Karpas-422 (cell line): ENCODE measurements around the gene ZNF84. TPM values are rescaled to one million over a fixed set of nuclear protein-coding genes. Genes with fewer than 3 reads are reported as not detected.

Experiments
- DNase-seq: peaks from one replicate; pipeline ENCODE4 v3.0.0-alpha.2; 2015
- H2AFZ ChIP-seq: fragments of 200-600 bp; sonication (generic); 2 replicates; pipeline ENCODE4 v1.6.1; 2014; ENCODE audit warnings: antibody characterized with exemption, low read length, mixed read lengths
- H3K27ac ChIP-seq: fragments of 200-600 bp; sonication (generic); 2 replicates; pipeline ENCODE4 v1.5.1; 2014; ENCODE audit warnings: mild to moderate bottlenecking, low read length, moderate library complexity
- H3K27me3 ChIP-seq: fragments of 200-600 bp; sonication (generic); 2 replicates; pipeline ENCODE4 v1.6.1; 2014; ENCODE audit warnings: low read length, mixed read lengths
- H3K36me3 ChIP-seq: fragments of 200-600 bp; sonication (generic); 2 replicates; pipeline ENCODE4 v1.6.1; 2014; ENCODE audit warnings: low read length, mixed read lengths; ENCODE audit not compliant: insufficient read depth
- H3K4me1 ChIP-seq: fragments of 200-600 bp; sonication (generic); 2 replicates; pipeline ENCODE4 v1.6.1; 2014; ENCODE audit warnings: mild to moderate bottlenecking, low read length, mixed read lengths
- H3K4me2 ChIP-seq: fragments of 200-600 bp; sonication (generic); 2 replicates; pipeline ENCODE4 v1.6.1; 2014; ENCODE audit warnings: low read length, low read depth, mild to moderate bottlenecking; ENCODE audit not compliant: poor library complexity, severe bottlenecking
- H3K4me3 ChIP-seq: fragments of 200-600 bp; sonication (generic); 2 replicates; pipeline ENCODE4 v1.5.1; 2014; ENCODE audit warnings: mild to moderate bottlenecking, antibody characterized with exemption, low read length, mixed read lengths
- H3K79me2 ChIP-seq: fragments of 200-600 bp; sonication (generic); 2 replicates; pipeline ENCODE4 v1.6.1; 2014; ENCODE audit warnings: mild to moderate bottlenecking, low read length, mixed read lengths
- H3K9ac ChIP-seq: fragments of 200-600 bp; sonication (generic); 2 replicates; pipeline ENCODE4 v1.6.0; 2014; ENCODE audit warnings: low read length
- H3K9me2 ChIP-seq: fragments of 200-600 bp; sonication (generic), shearing (Covaris generic); replicated peaks from 2 replicates; pipeline ENCODE4 v1.6.0; 2014; ENCODE audit warnings: mild to moderate bottlenecking, low read length, moderate library complexity; ENCODE audit not compliant: insufficient read depth
- H3K9me3 ChIP-seq: fragments of 300-700, 200-600 bp; sonication (generic); 2 replicates; pipeline ENCODE4 v1.6.1; 2014; ENCODE audit warnings: low read length, mixed read lengths
- H4K20me1 ChIP-seq: fragments of 200-600 bp; sonication (generic); 2 replicates; pipeline ENCODE4 v1.6.1; 2014; ENCODE audit warnings: mild to moderate bottlenecking, antibody characterized with exemption, low read length, low read depth; ENCODE audit not compliant: insufficient read depth
- total RNA-seq: library from RNA; depleted of rRNA; stranded (reverse); fragments of >200 nt; shearing (Covaris generic); gene quantifications from 2 replicates; pipeline ENCODE4 v1.2.3, GENCODE V29; 2014; ENCODE audit warnings: low replicate concordance

The ZNF84 gene
- total RNA-seq, 1 experiment from 2014 or later: 29.7 TPM

- Histone ChIP-seq H3K9ac (no peak overlapping the region), H4K20me1 (no peaks in the 10 kb centered on the region), H3K36me3 (peaks cover 48% of the 10 kb centered on the region), H2AFZ (no peak overlapping the region), H3K27me3 (no peaks in the 10 kb centered on the region), H3K4me3 (0 out of 2 replicates have a peak overlapping the region, but pooled peaks have one; percentile 3), H3K9me3 (peaks cover 77% of the 10 kb centered on the region), H3K27ac (no peak overlapping the region), H3K9me2 (no peaks in the 10 kb centered on the region), H3K4me1 (no peaks in the 10 kb centered on the region), H3K4me2 (no peak overlapping the region), H3K79me2 (no peaks in the 10 kb centered on the region)
- peak; percentile 46 for DNase-seq
Observed at GRCh38 chr12:133058203-133059113, 21.1 kb downstream of the ZNF84 start.

DNA sequence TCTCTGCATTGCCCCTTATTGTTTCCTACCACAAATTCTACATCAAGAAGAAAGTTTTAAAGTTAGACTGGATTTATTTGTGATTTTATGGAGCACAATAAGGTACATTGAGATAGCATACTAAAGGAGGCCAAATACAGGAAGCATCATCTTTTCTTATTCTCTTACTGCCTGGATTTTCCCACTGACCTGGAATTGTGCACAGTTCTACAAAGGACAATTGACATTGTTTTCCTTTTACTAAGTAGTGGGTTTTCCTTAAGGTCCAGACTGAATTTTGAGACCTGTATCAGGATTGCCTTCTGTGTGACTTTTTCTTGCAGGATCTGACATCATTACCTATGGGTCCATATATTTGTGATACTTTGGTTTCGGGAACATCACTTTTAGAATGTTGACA is 24.6 kb downstream of the ZNF84 start:
- Histone ChIP-seq H3K27me3 (no peaks in the 10 kb centered on the region), H3K36me3 (peaks cover 25% of the 10 kb centered on the region), H3K4me2 (no peak overlapping the region), H3K4me3 (no peak overlapping the region), H3K27ac (no peak overlapping the region), H3K79me2 (no peaks in the 10 kb centered on the region), H3K9me2 (no peaks in the 10 kb centered on the region), H3K9ac (no peak overlapping the region), H3K9me3 (peaks cover 85% of the 10 kb centered on the region), H3K4me1 (no peaks in the 10 kb centered on the region), H4K20me1 (no peaks in the 10 kb centered on the region), H2AFZ (no peak overlapping the region)
- DNase-seq: no peak

- Histone ChIP-seq H3K36me3 (peaks cover 12% of the 10 kb centered on the region; the same call in 1 of the 2 replicates), H2AFZ (no peak overlapping the region), H3K27ac (no peak overlapping the region), H3K9me3 (peaks cover 75% of the 10 kb centered on the region), H3K4me3 (no peak overlapping the region), H4K20me1 (no peaks in the 10 kb centered on the region), H3K4me1 (no peaks in the 10 kb centered on the region), H3K9me2 (no peaks in the 10 kb centered on the region), H3K4me2 (no peak overlapping the region), H3K79me2 (no peaks in the 10 kb centered on the region), H3K27me3 (no peaks in the 10 kb centered on the region), H3K9ac (no peak overlapping the region)
- DNase-seq: no peak
Observed at GRCh38 chr12:133063556-133063955, 26.2 kb downstream of the ZNF84 start.

GRCh38 chr12:133073836-133074235 is 36.5 kb downstream of the ZNF84 start:
- Histone ChIP-seq H4K20me1 (no peaks in the 10 kb centered on the region), H3K4me1 (no peaks in the 10 kb centered on the region), H3K36me3 (no peaks in the 10 kb centered on the region), H2AFZ (no peak overlapping the region), H3K9me3 (peaks cover 40% of the 10 kb centered on the region), H3K9ac (no peak overlapping the region), H3K27ac (no peak overlapping the region), H3K4me2 (no peak overlapping the region), H3K9me2 (no peaks in the 10 kb centered on the region), H3K27me3 (no peaks in the 10 kb centered on the region), H3K4me3 (no peak overlapping the region), H3K79me2 (no peaks in the 10 kb centered on the region)
- DNase-seq: no peak

DNA sequence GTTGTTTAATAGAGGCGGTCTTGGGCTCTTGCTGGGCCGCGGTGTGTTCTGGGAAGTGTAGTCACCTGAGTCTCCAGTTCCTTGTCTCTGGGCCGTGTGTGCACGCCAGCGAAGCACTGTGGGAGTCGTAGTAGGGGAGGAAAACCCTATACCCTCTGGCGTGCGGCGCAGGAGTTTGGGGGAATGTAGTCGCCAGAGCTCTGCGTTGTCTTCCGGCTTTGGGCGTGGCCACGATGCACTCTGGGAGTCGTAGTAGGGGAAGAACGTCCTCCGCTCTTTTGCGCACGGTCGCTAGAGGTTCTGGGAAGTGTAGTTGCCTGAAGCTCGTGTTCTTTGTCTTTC is 42.7 kb downstream of the ZNF84 start:
- peak overlapping the region; percentile 84 for H2AFZ ChIP-seq
- H3K27me3 ChIP-seq: no peaks in the 10 kb centered on the region
- H3K36me3 ChIP-seq: peaks cover 36% of the 10 kb centered on the region
- H3K9ac ChIP-seq: peak overlapping the region; percentile 70
- H3K4me1 ChIP-seq: peaks cover 9% of the 10 kb centered on the region; the same call in 1 of the 2 replicates
- H3K4me2 ChIP-seq: peak overlapping the region; percentile 69
- H4K20me1 ChIP-seq: no peaks in the 10 kb centered on the region
- peak overlapping the region; percentile 68 for H3K4me3 ChIP-seq
- H3K9me3 ChIP-seq: peaks cover 54% of the 10 kb centered on the region
- peaks cover 7% of the 10 kb centered on the region for H3K79me2 ChIP-seq
- peak; percentile 96 for DNase-seq
- no peaks in the 10 kb centered on the region for H3K9me2 ChIP-seq
- H3K27ac ChIP-seq: peak overlapping the region; percentile 81

DNA sequence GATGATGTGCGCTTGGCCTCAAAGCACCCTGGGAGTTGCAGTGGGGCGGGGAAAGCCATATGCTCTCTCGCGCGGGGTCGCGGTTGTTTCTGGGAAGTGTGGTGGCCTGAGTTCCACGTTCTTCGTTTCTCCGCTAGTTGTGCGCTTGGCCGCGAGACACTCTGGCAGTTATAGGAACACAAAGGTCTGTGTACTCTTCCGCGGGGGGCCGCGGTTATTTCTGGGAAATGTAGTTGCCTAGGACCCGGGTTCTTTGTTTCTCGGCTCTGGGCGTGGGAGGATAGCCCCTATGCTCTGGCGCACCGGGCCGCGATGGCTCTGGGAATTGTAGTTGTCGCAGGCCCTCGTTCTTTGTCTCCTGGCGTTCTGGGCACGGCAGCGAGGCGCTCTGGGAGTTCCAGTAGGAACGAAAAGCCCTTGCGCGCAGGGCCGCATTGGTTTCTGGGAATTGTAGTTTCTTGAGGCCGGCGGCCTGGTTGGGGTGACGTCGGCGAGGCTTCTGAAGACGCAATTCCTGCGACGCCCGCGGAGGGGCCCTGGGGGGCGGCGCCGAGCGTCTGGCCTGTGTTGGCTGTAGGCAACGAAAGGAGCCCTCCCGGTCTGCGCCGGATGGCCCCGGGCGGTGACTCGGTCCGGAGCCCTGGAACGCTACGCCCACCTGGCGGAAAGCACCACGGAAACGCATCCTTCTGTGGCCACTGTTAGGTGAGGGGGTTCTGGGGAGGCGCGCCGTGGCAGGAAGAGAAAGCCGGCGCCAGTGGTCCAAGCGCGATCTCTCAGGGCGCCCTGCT is 43.3 kb downstream of the ZNF84 start, which contains the start of gene ZNF140:
Gene ZNF140, plus strand, starts transcription at position 556 of the 791 bp plus-strand sequence. CDS start 398 bp downstream, outside the sequence.
- no peaks in the 10 kb centered on the region for H4K20me1 ChIP-seq
- peaks cover 41% of the 10 kb centered on the region for H3K36me3 ChIP-seq
- H3K27ac ChIP-seq: peak within 1 kb of the TSS; percentile 81
- H3K9me2 ChIP-seq: no peaks in the 10 kb centered on the region
- H2AFZ ChIP-seq: peak within 1 kb of the TSS; percentile 84
- peaks cover 54% of the 10 kb centered on the region for H3K9me3 ChIP-seq
- no peaks in the 10 kb centered on the region for H3K27me3 ChIP-seq
- peaks cover 7% of the 10 kb centered on the region for H3K79me2 ChIP-seq
- H3K4me3 ChIP-seq: peak within 1 kb of the TSS; percentile 68
- peaks cover 9% of the 10 kb centered on the region; the same call in 1 of the 2 replicates for H3K4me1 ChIP-seq
- peak; percentile 95 for DNase-seq
- H3K4me2 ChIP-seq: peak within 1 kb of the TSS; percentile 69
- peak within 1 kb of the TSS; percentile 70 for H3K9ac ChIP-seq

GRCh38 chr12:133081159-133081780 is 44.0 kb downstream of the ZNF84 start:
- H3K4me2 ChIP-seq: peak overlapping the region; percentile 69
- H3K9me3 ChIP-seq: peaks cover 56% of the 10 kb centered on the region
- H2AFZ ChIP-seq: peak overlapping the region; percentile 84
- peaks cover 7% of the 10 kb centered on the region for H3K79me2 ChIP-seq
- peak overlapping the region; percentile 81; the same call in 1 of the 2 replicates for H3K27ac ChIP-seq
- no peaks in the 10 kb centered on the region for H3K27me3 ChIP-seq
- peaks cover 48% of the 10 kb centered on the region for H3K36me3 ChIP-seq
- DNase-seq: no peak
- H4K20me1 ChIP-seq: no peaks in the 10 kb centered on the region
- H3K4me1 ChIP-seq: peaks cover 9% of the 10 kb centered on the region; the same call in 1 of the 2 replicates
- peak overlapping the region; percentile 68 for H3K4me3 ChIP-seq
- peak overlapping the region; percentile 70 for H3K9ac ChIP-seq
- no peaks in the 10 kb centered on the region for H3K9me2 ChIP-seq
